OCI-LY3 (cell line): Measurements from ENCODE around the gene TP63.

Source experiments
- H2AFZ ChIP-seq: fragments of 200-600, 300-600 bp; shearing (Covaris generic); 2 replicates; pipeline ENCODE4 v1.6.0; 2014; ENCODE audit warnings: antibody characterized with exemption, low read depth, low read length
- H3K27ac ChIP-seq: fragments of 200-600, 300-600 bp; sonication (generic); 2 replicates; pipeline ENCODE4 v1.5.1; 2014; ENCODE audit warnings: mild to moderate bottlenecking, low read length, moderate library complexity, mixed read lengths
- H3K27me3 ChIP-seq: fragments of 200-600, 300-600 bp; sonication (generic); 2 replicates; pipeline ENCODE4 v1.6.1; 2014; ENCODE audit warnings: low read depth, low read length, mixed read lengths
- H3K36me3 ChIP-seq: fragments of 200-600, 300-600 bp; sonication (generic); replicated peaks from 2 replicates; pipeline ENCODE3; 2014; ENCODE audit warnings: low read depth, low read length, mixed read lengths
- H3K4me1 ChIP-seq: fragments of 300-600, 200-600 bp; sonication (generic); 2 replicates; pipeline ENCODE4 v1.6.1; 2014; ENCODE audit warnings: low read length, mixed read lengths
- H3K4me2 ChIP-seq: fragments of 200-600, 300-600 bp; sonication (generic); 2 replicates; pipeline ENCODE4 v1.6.1; 2014; ENCODE audit warnings: low read length, mixed read lengths
- H3K4me3 ChIP-seq: fragments of 300-600, 200-600 bp; sonication (generic); 2 replicates; pipeline ENCODE4 v1.5.1; 2014; ENCODE audit warnings: antibody characterized with exemption, mild to moderate bottlenecking, low read length, moderate library complexity
- H3K79me2 ChIP-seq: fragments of 300-600, 200-600 bp; shearing (Covaris generic); 2 replicates; pipeline ENCODE4 v1.6.1; 2014; ENCODE audit warnings: mild to moderate bottlenecking, low read length, mixed read lengths
- H3K9ac ChIP-seq: fragments of 300-600, 200-600 bp; shearing (Covaris generic); 2 replicates; pipeline ENCODE4 v1.6.0; 2014; ENCODE audit warnings: mild to moderate bottlenecking, low read length, moderate library complexity
- H3K9me3 ChIP-seq: fragments of 200-600, 300-600 bp; shearing (Covaris generic); 2 replicates; pipeline ENCODE4 v1.6.1; 2014; ENCODE audit warnings: low read length, mixed read lengths; ENCODE audit not compliant: insufficient read depth
- H4K20me1 ChIP-seq: fragments of 200-600, 300-600 bp; sonication (generic); 2 replicates; pipeline ENCODE4 v1.6.1; 2016; ENCODE audit warnings: low read length, mixed read lengths; ENCODE audit not compliant: insufficient read depth
- EZH2phosphoT487 ChIP-seq: fragments of 200-600 bp; shearing (Covaris generic); IDR thresholded peaks from 2 replicates; pipeline ENCODE4 v1.6.1; 2018; ENCODE audit warnings: antibody characterized with exemption, mixed run types, low read depth
- TF ChIP-seq, protein P1 (sequence below): fragments of 200-600, 300-600 bp; sonication (generic); IDR thresholded peaks from 2 replicates; pipeline ENCODE4 v1.5.1; 2014; ENCODE audit warnings: antibody characterized with exemption, low read length, low read depth

TP63 gene

GRCh38 chr3:189809583-189809982, 178.4 kb downstream of the TP63 start:
- no peak overlapping the region for H3K27ac ChIP-seq
- H4K20me1 ChIP-seq = no peaks in the 10 kb centered on the region
- no peak overlapping the region for H3K9ac ChIP-seq
- H3K4me3 ChIP-seq = no peak overlapping the region
- H3K9me3 ChIP-seq = no peaks in the 10 kb centered on the region
- no peaks in the 10 kb centered on the region for H3K4me1 ChIP-seq
- TF ChIP-seq, protein P1, sequence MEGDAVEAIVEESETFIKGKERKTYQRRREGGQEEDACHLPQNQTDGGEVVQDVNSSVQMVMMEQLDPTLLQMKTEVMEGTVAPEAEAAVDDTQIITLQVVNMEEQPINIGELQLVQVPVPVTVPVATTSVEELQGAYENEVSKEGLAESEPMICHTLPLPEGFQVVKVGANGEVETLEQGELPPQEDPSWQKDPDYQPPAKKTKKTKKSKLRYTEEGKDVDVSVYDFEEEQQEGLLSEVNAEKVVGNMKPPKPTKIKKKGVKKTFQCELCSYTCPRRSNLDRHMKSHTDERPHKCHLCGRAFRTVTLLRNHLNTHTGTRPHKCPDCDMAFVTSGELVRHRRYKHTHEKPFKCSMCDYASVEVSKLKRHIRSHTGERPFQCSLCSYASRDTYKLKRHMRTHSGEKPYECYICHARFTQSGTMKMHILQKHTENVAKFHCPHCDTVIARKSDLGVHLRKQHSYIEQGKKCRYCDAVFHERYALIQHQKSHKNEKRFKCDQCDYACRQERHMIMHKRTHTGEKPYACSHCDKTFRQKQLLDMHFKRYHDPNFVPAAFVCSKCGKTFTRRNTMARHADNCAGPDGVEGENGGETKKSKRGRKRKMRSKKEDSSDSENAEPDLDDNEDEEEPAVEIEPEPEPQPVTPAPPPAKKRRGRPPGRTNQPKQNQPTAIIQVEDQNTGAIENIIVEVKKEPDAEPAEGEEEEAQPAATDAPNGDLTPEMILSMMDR = no peak
- no peak for TF ChIP-seq EZH2phosphoT487
- no peak overlapping the region for H3K4me2 ChIP-seq
- no peaks in the 10 kb centered on the region for H3K79me2 ChIP-seq
- H3K36me3 ChIP-seq = peaks cover 16% of the 10 kb centered on the region
- H3K27me3 ChIP-seq = no peaks in the 10 kb centered on the region
- no peak overlapping the region for H2AFZ ChIP-seq

DNA sequence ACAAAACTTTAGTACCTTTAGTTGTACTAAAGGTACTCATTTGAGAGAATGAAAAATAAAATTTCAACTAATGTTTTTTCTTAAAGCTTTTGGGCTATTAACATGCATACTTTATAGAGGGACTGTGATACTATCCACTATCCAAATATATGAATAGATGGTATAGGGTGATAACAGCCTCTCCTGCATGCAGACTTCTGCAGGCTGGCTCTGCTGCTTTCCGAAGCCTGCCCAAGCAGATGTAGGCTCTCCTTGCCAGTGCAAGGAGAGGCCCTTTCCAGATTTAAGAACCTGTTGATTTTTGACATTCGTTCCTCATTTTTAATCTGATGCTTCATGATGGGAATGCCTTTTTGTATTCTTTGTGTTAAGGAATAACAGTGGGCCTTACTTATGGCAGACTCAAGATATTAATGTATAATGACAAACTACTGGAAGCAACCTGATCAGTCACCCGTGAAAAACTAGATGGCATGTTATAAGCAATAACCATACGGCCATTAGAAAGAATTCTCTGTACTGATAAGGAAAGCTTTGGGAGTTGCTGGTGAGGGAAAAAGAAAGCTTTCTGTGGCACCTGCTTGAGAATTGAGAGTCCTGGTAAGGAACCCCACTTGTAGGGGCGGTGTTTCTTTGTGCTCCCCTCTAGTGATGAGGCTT, 181.7 kb downstream of the TP63 start:
- Histone ChIP-seq H3K4me3 (no peak overlapping the region), H3K27ac (no peak overlapping the region), H3K79me2 (no peaks in the 10 kb centered on the region), H3K4me2 (no peak overlapping the region), H3K9ac (no peak overlapping the region), H3K4me1 (no peaks in the 10 kb centered on the region), H3K36me3 (peaks cover 16% of the 10 kb centered on the region), H4K20me1 (no peaks in the 10 kb centered on the region), H3K9me3 (no peaks in the 10 kb centered on the region), H2AFZ (no peak overlapping the region), H3K27me3 (no peaks in the 10 kb centered on the region)
- TF ChIP-seq EZH2phosphoT487 = no peak
- TF ChIP-seq, protein P1 = no peak

DNA sequence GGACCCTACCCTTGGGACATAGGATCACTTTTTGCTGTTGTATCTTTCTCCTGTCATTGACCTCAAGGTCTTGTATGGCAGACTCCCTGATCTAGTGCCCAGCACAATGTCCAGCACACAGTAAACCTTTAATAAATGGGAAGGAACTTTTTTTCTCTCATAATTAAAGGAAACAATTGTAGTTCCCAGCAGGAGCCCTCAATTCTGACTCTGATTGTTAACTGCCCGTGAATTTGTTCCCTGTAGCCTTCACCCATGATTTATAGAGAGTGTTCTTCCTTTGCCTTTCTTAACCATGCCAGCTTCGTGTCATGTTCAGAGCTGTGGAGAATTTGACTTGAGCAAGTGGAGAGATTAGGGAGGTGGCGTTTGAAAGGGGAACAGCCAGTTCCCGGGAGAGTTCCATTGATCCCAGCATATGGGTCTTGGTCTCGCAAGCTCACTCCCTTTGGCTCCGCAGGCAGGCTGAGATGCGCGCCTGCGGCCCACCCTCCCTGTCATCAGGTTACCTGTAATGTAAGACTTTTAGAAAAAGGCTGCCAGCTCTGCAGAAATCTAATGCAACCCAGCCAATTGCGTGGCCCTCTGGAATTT, 182.6 kb downstream of the TP63 start:
- no peak overlapping the region for H2AFZ ChIP-seq
- H3K4me1 ChIP-seq = no peaks in the 10 kb centered on the region
- TF ChIP-seq, protein P1 = no peak
- TF ChIP-seq EZH2phosphoT487 = no peak
- no peaks in the 10 kb centered on the region for H4K20me1 ChIP-seq
- no peak overlapping the region for H3K27ac ChIP-seq
- no peaks in the 10 kb centered on the region for H3K79me2 ChIP-seq
- no peaks in the 10 kb centered on the region for H3K9me3 ChIP-seq
- no peak overlapping the region for H3K9ac ChIP-seq
- no peak overlapping the region for H3K4me2 ChIP-seq
- no peak overlapping the region for H3K4me3 ChIP-seq
- H3K36me3 ChIP-seq = peaks cover 10% of the 10 kb centered on the region
- no peaks in the 10 kb centered on the region for H3K27me3 ChIP-seq

DNA sequence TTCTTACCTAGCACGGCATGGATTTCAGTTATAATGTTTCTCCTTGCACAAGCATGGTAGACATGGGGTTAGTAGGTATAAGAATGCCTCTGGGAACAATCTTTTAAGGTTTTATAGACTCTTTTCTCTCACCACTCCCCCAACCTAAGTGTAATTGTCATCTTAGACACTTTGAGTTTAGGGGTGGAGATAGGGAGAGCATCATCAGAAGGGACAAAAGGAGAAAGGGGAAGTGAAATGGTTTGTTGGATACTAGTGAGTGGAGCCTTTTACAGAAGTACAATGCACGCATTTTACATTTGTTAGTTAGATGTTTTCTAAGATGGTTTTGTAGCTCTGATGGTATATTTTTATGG, 189.2 kb downstream of the TP63 start:
- Histone ChIP-seq H3K27ac (no peak overlapping the region), H3K4me2 (no peak overlapping the region), H2AFZ (no peak overlapping the region), H3K9ac (no peak overlapping the region), H3K79me2 (no peaks in the 10 kb centered on the region), H3K36me3 (no peaks in the 10 kb centered on the region), H3K4me3 (no peak overlapping the region), H3K4me1 (peaks cover 21% of the 10 kb centered on the region), H3K27me3 (no peaks in the 10 kb centered on the region), H4K20me1 (no peaks in the 10 kb centered on the region), H3K9me3 (no peaks in the 10 kb centered on the region)
- TF ChIP-seq, protein P1 = no peak
- no peak for TF ChIP-seq EZH2phosphoT487
